ENCODE results near the gene EYS. TPM values are rescaled to one million over a fixed set of nuclear protein-coding genes. Genes with fewer than 3 reads are reported as not detected.

The EYS gene
- total and polyA plus RNA-seq, 2 experiments from 2014 or later, result under 0.01 to 0.15 TPM

GRCh38 chr6:65700561-65700960 is 6.5 kb downstream of the EYS start:
- Histone ChIP-seq H3K27me3 (no peaks in the 10 kb centered on the region), H3K9me3 (ENCODE audit: low read depth) (no peaks in the 10 kb centered on the region), H3K27ac (no peak overlapping the region), H3K36me3 (no peaks in the 10 kb centered on the region), H3K4me3 (no peak overlapping the region), H3K4me1 (ENCODE audit: low read depth) (no peaks in the 10 kb centered on the region)
- DNase-seq (ENCODE audit: low read depth in 1 of 2, low spot score in 1 of 2), result no peak
- TF ChIP-seq CTCF (IDR thresholded peaks at IDR 0.05; ENCODE audit: low read depth, low read length), result no peak

GRCh38 chr6:65692109-65692508 is 14.9 kb downstream of the EYS start:
- H3K4me3 ChIP-seq, result no peak overlapping the region
- TF ChIP-seq CTCF (IDR thresholded peaks at IDR 0.05; ENCODE audit: low read depth, low read length), result no peak
- DNase-seq (ENCODE audit: low read depth in 1 of 2, low spot score in 1 of 2), result no peak
- no peaks in the 10 kb centered on the region for H3K4me1 ChIP-seq (ENCODE audit: low read depth)
- no peaks in the 10 kb centered on the region for H3K36me3 ChIP-seq
- H3K9me3 ChIP-seq (ENCODE audit: low read depth), result no peaks in the 10 kb centered on the region
- H3K27ac ChIP-seq, result no peak overlapping the region
- no peaks in the 10 kb centered on the region for H3K27me3 ChIP-seq

- H3K27me3 ChIP-seq, result no peaks in the 10 kb centered on the region
- H3K4me1 ChIP-seq (ENCODE audit: low read depth), result no peaks in the 10 kb centered on the region
- no peak for DNase-seq (ENCODE audit: low read depth in 1 of 2, low spot score in 1 of 2)
- no peaks in the 10 kb centered on the region for H3K9me3 ChIP-seq (ENCODE audit: low read depth)
- H3K4me3 ChIP-seq, result no peak overlapping the region
- no peak overlapping the region for H3K27ac ChIP-seq
- TF ChIP-seq CTCF (IDR thresholded peaks at IDR 0.05; ENCODE audit: low read depth, low read length), result no peak
- H3K36me3 ChIP-seq, result no peaks in the 10 kb centered on the region
Observed at GRCh38 chr6:65680232-65680631, 26.8 kb downstream of the EYS start.

GRCh38 chr6:65671922-65672321 is 35.1 kb downstream of the EYS start:
- Histone ChIP-seq H3K4me1 (ENCODE audit: low read depth) (no peaks in the 10 kb centered on the region), H3K36me3 (no peaks in the 10 kb centered on the region), H3K9me3 (ENCODE audit: low read depth) (no peaks in the 10 kb centered on the region), H3K27me3 (no peaks in the 10 kb centered on the region), H3K27ac (no peak overlapping the region), H3K4me3 (no peak overlapping the region)
- TF ChIP-seq CTCF (IDR thresholded peaks at IDR 0.05; ENCODE audit: low read depth, low read length), result no peak
- DNase-seq (ENCODE audit: low read depth in 1 of 2, low spot score in 1 of 2), result no peak

GRCh38 chr6:65667916-65668656 is 38.9 kb downstream of the EYS start:
- Histone ChIP-seq H3K36me3 (no peaks in the 10 kb centered on the region), H3K27ac (no peak overlapping the region), H3K4me3 (no peak overlapping the region), H3K9me3 (ENCODE audit: low read depth) (no peaks in the 10 kb centered on the region), H3K27me3 (no peaks in the 10 kb centered on the region), H3K4me1 (ENCODE audit: low read depth) (no peaks in the 10 kb centered on the region)
- DNase-seq (ENCODE audit: low read depth in 1 of 2, low spot score in 1 of 2), result no peak
- TF ChIP-seq CTCF (IDR thresholded peaks at IDR 0.05; ENCODE audit: low read depth, low read length), result no peak

All from cardiac muscle cell (in vitro differentiated cells and primary cell).